Activated naive CD8-positive, alpha-beta T cell treated with anti-CD3 and anti-CD28 coated beads, Interleukin-2, amount 10 ng/mL, durations not matched to agents 7 days and 5 days (primary cell): ENCODE data around the gene VWA3B. TPM values are rescaled to one million over a fixed set of nuclear protein-coding genes. Genes with fewer than 3 reads are reported as not detected.
A peak's percentile ranks its signal among the peaks of the same experiment; 100 is the strongest.
"Not testable (repeated sequence)": the region's sequence is repeated elsewhere in the genome, so short reads cannot be mapped to it uniquely, and the experiment has no call there.

Source experiments
- ATAC-seq: fragments of 150-1000 bp; cut with Tn5 transposase; one replicate; pipeline ENCODE4 v1.10.0; 2021; ENCODE audit warnings: low read depth, moderate library complexity
- POLR2A ChIA-PET: fragments of 350-600 bp; sonication (Branson Sonifier 250); formaldehyde crosslinking; loops from one replicate; lab custom pipeline; 2021; ENCODE audit warnings: antibody characterized with exemption; lab: Charles Lee
- DNase-seq: peaks from one replicate; pipeline ENCODE4 v3.0.0; 2021
- H3K27ac Mint-ChIP-seq: one replicate; pipeline ENCODE4 v1.8.0; 2022; ENCODE audit warnings: mild to moderate bottlenecking, mixed read lengths
- H3K27me3 Mint-ChIP-seq: one replicate; pipeline ENCODE4 v1.8.0; 2022; ENCODE audit warnings: mild to moderate bottlenecking, moderate library complexity, mixed read lengths
- H3K36me3 Mint-ChIP-seq: one replicate; pipeline ENCODE4 v1.8.0; 2021; ENCODE audit warnings: mild to moderate bottlenecking, mixed read lengths
- H3K4me1 Mint-ChIP-seq: one replicate; pipeline ENCODE4 v1.8.0; 2021; ENCODE audit warnings: mixed read lengths
- H3K4me3 Mint-ChIP-seq: one replicate; pipeline ENCODE4 v1.8.0; 2022; ENCODE audit warnings: mild to moderate bottlenecking, moderate library complexity, mixed read lengths
- H3K9me3 Mint-ChIP-seq: one replicate; pipeline ENCODE4 v1.8.0; 2021; ENCODE audit warnings: mixed read lengths
- total RNA-seq, 2 experiments: library from RNA; stranded (reverse); gene quantifications; one replicate each; pipeline ENCODE4 v1.2.3, GENCODE V29; 2021

The VWA3B gene
- total RNA-seq, 2 experiments from 2014 or later, result not detected

DNA sequence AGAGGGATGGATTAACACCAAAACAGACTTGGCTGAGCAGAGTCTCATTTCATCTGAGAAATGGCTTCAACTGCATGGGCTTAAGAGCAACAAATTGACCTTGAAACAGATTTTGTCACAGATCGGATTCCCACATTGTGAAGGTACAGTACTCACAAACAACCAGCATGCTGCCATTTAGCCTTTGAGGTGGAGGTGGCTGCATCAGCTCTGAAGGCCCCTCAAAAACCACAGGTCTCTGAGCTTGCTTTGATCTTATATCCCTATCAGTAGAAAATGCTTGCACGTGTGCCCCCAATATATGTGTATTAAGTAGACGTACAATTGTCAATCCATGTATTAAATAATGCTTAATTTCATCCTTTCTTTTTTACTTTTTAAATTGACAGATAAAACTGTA lies 6.2 kb downstream of the VWA3B start:
- no peak overlapping the region for H3K4me3 Mint-ChIP-seq
- POLR2A ChIA-PET, result no interaction called here
- H3K9me3 Mint-ChIP-seq, result peaks cover 18% of the 10 kb centered on the region
- peaks cover 11% of the 10 kb centered on the region for H3K27me3 Mint-ChIP-seq
- no peak for ATAC-seq
- peaks cover 4% of the 10 kb centered on the region for H3K36me3 Mint-ChIP-seq
- peaks cover 8% of the 10 kb centered on the region for H3K4me1 Mint-ChIP-seq
- no peak overlapping the region for H3K27ac Mint-ChIP-seq
- no peak for DNase-seq

GRCh38 chr2:98093611-98094010 lies 6.6 kb downstream of the VWA3B start:
- no peak overlapping the region for H3K4me3 Mint-ChIP-seq
- ATAC-seq (no peak), DNase-seq (no peak)
- peaks cover 19% of the 10 kb centered on the region for H3K9me3 Mint-ChIP-seq
- H3K4me1 Mint-ChIP-seq, result peaks cover 6% of the 10 kb centered on the region
- no peak overlapping the region for H3K27ac Mint-ChIP-seq
- H3K36me3 Mint-ChIP-seq, result peaks cover 4% of the 10 kb centered on the region
- H3K27me3 Mint-ChIP-seq, result peaks cover 11% of the 10 kb centered on the region
- POLR2A ChIA-PET, result no interaction called here

GRCh38 chr2:98099939-98100743 lies 13.2 kb downstream of the VWA3B start:
- peaks cover 8% of the 10 kb centered on the region for H3K27me3 Mint-ChIP-seq
- H3K9me3 Mint-ChIP-seq, result peaks cover 20% of the 10 kb centered on the region
- ATAC-seq (no peak), DNase-seq (no peak)
- H3K27ac Mint-ChIP-seq, result no peak overlapping the region
- H3K36me3 Mint-ChIP-seq, result peaks cover 8% of the 10 kb centered on the region
- no peak overlapping the region for H3K4me3 Mint-ChIP-seq
- POLR2A ChIA-PET, result no interaction called here
- no peaks in the 10 kb centered on the region for H3K4me1 Mint-ChIP-seq

DNA sequence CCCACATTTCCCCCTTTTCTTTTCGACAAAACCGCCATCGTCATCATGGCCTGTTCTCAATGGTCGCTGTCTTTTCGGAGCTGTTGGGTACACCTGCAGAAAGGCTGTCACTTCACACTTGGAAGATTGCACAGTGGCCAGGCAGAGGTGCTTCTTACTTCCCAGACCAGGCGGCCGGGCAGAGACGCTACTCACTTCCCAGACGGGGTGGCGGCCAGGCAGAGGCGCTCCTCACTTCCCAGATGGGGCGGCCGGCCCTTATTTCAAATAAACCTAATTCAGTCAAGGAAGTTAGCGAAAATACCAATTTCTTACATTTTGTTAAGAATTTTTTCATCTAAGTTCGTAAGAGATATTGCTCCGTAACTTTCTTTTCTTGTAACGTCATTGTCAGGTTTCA lies 15.3 kb downstream of the VWA3B start:
- ATAC-seq, result not testable (repeated sequence)

DNA sequence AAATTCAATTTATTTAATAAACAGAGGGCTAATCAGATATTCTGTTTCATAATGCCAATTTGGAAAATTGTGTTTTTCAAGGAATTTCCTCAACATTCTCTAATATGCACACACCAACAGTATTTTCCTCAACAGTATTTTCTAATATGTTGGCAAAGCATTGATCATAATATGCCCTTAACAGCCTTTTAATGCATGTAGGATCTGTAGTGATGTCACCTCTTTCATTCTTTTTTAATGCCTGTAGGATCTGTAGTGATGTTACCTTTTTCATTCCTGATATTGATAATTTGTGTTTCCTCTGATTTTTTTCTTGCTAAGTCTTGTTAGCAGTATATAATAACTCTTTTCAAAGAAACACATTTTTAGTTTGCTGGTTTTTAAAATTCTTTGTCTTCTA lies 15.9 kb downstream of the VWA3B start:
- DNase-seq, result no peak
- peaks cover 8% of the 10 kb centered on the region for H3K27me3 Mint-ChIP-seq
- POLR2A ChIA-PET, result no interaction called here
- peaks cover 10% of the 10 kb centered on the region for H3K9me3 Mint-ChIP-seq
- H3K4me3 Mint-ChIP-seq, result no peak overlapping the region
- no peak overlapping the region for H3K27ac Mint-ChIP-seq
- H3K4me1 Mint-ChIP-seq, result no peaks in the 10 kb centered on the region
- ATAC-seq, result no peak
- H3K36me3 Mint-ChIP-seq, result peaks cover 6% of the 10 kb centered on the region

More for the DNA sequence above, 15.3 kb downstream of the VWA3B start:
- H3K27ac Mint-ChIP-seq, H3K36me3 Mint-ChIP-seq, H3K4me1 Mint-ChIP-seq, POLR2A ChIA-PET, DNase-seq, H3K27me3 Mint-ChIP-seq, H3K4me3 Mint-ChIP-seq: not testable (repeated sequence)
- H3K9me3 Mint-ChIP-seq, result peaks cover 11% of the 10 kb centered on the region

DNA sequence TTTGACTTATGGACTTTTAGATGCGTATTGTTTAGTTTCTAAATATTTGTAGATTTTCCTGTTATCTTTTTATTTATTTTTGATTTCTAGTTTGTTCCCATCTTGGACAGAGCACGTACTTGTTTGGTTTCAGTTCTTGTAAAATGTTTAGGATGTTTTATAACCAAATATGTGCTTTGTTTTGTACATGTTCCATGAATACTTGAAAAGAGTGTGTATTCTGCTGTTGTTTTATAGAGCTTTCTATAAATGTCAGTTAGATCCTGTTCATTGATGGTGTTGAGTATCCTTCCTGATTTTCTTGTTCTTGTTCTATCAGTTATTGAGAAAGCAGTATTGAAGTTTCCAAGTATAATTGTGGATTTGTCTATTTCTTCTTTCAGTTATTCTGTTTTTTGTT lies 21.1 kb downstream of the VWA3B start:
- Mint-ChIP-seq H3K4me1 (no peaks in the 10 kb centered on the region), H3K36me3 (peaks cover 2% of the 10 kb centered on the region), H3K4me3 (no peak overlapping the region), H3K9me3 (peaks cover 15% of the 10 kb centered on the region), H3K27me3 (peaks cover 32% of the 10 kb centered on the region), H3K27ac (no peak overlapping the region)
- POLR2A ChIA-PET, result no interaction called here
- ATAC-seq (no peak), DNase-seq (no peak)

- DNase-seq (no peak), ATAC-seq (no peak)
- Mint-ChIP-seq H3K4me3 (no peak overlapping the region), H3K36me3 (peaks cover 2% of the 10 kb centered on the region), H3K9me3 (peaks cover 14% of the 10 kb centered on the region), H3K4me1 (no peaks in the 10 kb centered on the region), H3K27ac (no peak overlapping the region), H3K27me3 (peaks cover 41% of the 10 kb centered on the region)
- POLR2A ChIA-PET, result no interaction called here
These were observed 23.8 kb downstream of the VWA3B start for GRCh38 chr2:98110741-98111140.

DNA sequence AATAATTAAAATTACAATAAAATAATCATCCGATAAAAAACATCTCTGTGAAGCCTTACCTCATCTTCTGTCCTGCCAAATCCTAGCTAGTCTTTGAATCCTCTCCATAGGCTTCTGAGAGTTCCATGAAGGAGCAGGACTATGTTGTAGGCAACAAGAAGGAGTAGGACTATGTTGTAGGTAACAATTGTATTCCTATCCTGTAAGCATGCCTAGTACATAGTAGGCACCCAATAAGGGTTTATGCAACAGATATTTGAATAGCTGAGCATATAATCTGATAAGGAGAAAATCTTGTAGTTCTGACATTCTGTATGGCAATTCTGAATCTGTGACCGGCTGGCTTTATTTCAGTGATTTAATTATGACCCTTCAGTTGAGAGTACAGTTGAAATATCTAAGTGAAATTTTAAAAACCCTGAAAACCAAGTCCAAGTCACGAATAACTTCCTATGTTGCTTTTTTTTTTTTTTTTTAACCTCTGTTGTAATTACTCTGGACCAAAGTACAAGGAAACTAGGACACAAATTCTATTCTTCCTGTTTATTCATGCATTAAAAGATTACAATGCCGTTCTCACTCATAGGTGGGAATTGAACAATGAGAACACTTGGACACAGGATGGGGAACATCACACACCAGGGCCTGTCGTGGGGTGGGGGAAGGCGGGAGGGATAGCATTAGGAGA lies 27.8 kb downstream of the VWA3B start:
- Mint-ChIP-seq H3K27ac (no peak overlapping the region), H3K36me3 (peaks cover 2% of the 10 kb centered on the region), H3K4me3 (no peak overlapping the region), H3K9me3 (peaks cover 14% of the 10 kb centered on the region), H3K27me3 (peaks cover 33% of the 10 kb centered on the region), H3K4me1 (no peaks in the 10 kb centered on the region)
- ATAC-seq (no peak), DNase-seq (no peak)
- POLR2A ChIA-PET, result interaction anchor here (0.7 kb wide), 1 partner anchor 315 kb away, joined by 4 read pairs; no protein-coding TSS in a partner anchor

DNA sequence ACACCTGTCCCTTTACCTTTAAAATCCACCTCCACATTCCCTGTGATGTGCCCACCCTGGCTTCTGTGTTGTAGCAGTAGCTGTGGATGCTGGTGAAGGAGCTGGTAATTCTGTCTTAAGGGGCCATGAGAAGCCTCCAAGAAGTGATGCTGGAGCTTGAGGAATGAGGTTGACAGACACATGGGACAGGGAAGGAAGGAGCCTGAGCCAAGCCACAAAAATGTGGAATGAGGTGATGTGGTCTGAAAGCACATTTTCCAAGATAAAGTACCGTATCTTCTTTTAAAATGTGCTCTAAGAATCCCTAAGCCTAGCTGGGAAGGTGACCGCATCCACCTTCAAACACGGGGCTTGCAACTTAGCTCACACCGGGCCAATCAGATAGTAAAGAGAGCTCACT lies 31.2 kb downstream of the VWA3B start:
- Mint-ChIP-seq H3K9me3 (peaks cover 4% of the 10 kb centered on the region), H3K27me3 (peaks cover 17% of the 10 kb centered on the region), H3K4me3 (no peak overlapping the region), H3K36me3 (no peaks in the 10 kb centered on the region), H3K4me1 (peaks cover 1% of the 10 kb centered on the region), H3K27ac (no peak overlapping the region)
- POLR2A ChIA-PET, result no interaction called here
- DNase-seq, result no peak
- no peak for ATAC-seq

DNA sequence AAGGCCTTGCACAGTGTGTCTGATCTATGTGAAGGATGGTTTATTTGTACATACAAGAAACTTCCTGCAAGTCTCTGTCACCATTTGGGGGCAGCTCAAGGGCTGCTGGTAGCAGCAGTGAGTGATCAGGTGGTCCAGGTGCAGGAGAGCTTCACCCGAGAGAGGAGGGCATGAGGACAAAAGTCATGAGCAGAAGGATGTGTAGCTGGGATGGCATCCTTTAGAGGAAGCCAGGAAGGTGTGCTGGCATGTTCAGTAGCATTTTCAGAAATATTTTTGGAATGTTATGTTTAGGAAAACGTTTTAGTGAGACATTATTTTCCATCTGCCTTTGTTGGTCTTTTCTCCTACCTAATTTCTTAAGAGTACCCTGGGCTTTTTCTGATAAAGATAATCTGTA lies 31.9 kb downstream of the VWA3B start:
- Mint-ChIP-seq H3K9me3 (peaks cover under 1% of the 10 kb centered on the region), H3K27me3 (peaks cover 14% of the 10 kb centered on the region), H3K27ac (no peak overlapping the region), H3K36me3 (no peaks in the 10 kb centered on the region), H3K4me1 (peaks cover 6% of the 10 kb centered on the region), H3K4me3 (no peak overlapping the region)
- no peak for ATAC-seq
- POLR2A ChIA-PET, result no interaction called here
- no peak for DNase-seq

- peaks cover 13% of the 10 kb centered on the region for H3K27me3 Mint-ChIP-seq
- H3K4me1 Mint-ChIP-seq, result peaks cover 8% of the 10 kb centered on the region
- H3K4me3 Mint-ChIP-seq, result no peak overlapping the region
- ATAC-seq, result no peak
- DNase-seq, result no peak
- POLR2A ChIA-PET, result no interaction called here
- H3K36me3 Mint-ChIP-seq, result no peaks in the 10 kb centered on the region
- H3K27ac Mint-ChIP-seq, result no peak overlapping the region
- H3K9me3 Mint-ChIP-seq, result no peaks in the 10 kb centered on the region
These were observed 34.2 kb downstream of the VWA3B start for GRCh38 chr2:98121149-98121548.

DNA sequence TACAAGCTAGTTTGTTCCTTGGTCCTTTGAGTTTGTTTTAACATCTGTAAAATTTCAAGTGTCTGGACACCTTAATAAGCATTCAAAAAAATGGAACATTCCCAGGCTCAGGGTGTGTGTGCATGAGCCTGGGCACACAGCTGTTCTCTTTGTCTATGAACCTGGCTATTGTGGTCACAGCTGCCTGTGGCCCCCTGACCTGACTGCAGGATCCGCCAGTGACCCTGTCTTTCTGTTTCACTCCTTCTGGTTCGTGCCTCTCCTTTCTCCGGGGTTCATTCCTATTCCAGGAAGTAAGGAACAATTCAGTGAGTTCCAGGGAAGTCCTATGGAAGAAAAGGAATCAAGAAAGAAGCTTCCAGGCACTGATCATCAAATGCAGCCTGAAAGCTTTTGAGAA lies 35.6 kb downstream of the VWA3B start:
- Mint-ChIP-seq H3K4me1 (peaks cover 8% of the 10 kb centered on the region), H3K36me3 (no peaks in the 10 kb centered on the region), H3K9me3 (no peaks in the 10 kb centered on the region), H3K4me3 (no peak overlapping the region), H3K27ac (no peak overlapping the region), H3K27me3 (peaks cover 11% of the 10 kb centered on the region)
- DNase-seq, result no peak
- POLR2A ChIA-PET, result no interaction called here
- no peak for ATAC-seq

DNA sequence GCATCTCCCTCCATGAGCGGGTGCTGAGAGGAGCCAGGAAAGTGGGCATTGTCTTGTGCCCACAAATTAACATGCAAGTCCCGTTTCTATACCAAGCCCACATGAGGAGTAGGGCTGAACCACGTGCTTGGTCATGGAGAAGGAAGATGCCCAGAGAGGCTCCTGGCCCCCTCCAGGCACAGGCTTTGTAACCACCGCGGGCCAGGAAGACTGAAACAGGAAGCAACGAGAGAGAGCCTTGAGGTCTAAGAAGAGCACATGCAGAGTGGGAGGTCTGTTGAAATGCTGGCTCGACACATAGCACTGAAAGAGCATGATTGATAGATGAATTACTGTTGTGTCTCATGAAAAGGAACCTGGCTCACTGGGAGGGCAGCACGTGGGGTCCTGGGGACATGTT lies 36.3 kb downstream of the VWA3B start:
- H3K4me1 Mint-ChIP-seq, result peaks cover 8% of the 10 kb centered on the region
- H3K27ac Mint-ChIP-seq, result no peak overlapping the region
- POLR2A ChIA-PET, result no interaction called here
- peak; percentile 74 for ATAC-seq
- H3K9me3 Mint-ChIP-seq, result no peaks in the 10 kb centered on the region
- H3K36me3 Mint-ChIP-seq, result no peaks in the 10 kb centered on the region
- peaks cover 11% of the 10 kb centered on the region for H3K27me3 Mint-ChIP-seq
- H3K4me3 Mint-ChIP-seq, result no peak overlapping the region
- no peak for DNase-seq

DNA sequence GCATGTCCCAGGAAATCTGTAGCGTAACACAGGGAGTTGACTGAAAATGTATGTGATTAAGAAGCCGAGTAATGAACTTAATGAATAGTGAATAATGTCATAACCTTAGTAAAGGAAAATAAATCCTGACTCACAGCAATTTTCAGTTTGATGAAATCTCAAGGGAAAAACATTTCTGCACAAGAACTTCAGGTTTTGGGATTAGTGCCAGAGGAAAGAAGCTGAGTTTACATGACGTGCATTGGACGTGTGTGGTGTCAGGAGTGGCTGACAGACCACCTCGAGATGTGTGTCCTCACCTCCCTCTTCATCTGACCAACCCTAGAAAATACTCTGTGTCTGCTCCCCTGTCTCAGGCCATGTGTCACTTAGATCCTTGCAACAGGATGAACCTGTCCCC lies 39.1 kb downstream of the VWA3B start:
- Mint-ChIP-seq H3K36me3 (no peaks in the 10 kb centered on the region), H3K4me1 (peaks cover 8% of the 10 kb centered on the region), H3K27ac (no peak overlapping the region), H3K9me3 (no peaks in the 10 kb centered on the region), H3K27me3 (peaks cover 10% of the 10 kb centered on the region), H3K4me3 (no peak overlapping the region)
- ATAC-seq, result no peak
- no peak for DNase-seq
- POLR2A ChIA-PET, result no interaction called here
